Measurements from ENCODE around the gene CNTNAP2. TPM values are rescaled to one million over a fixed set of nuclear protein-coding genes. Genes with fewer than 3 reads are reported as not detected.

Gene CNTNAP2
- total and polyA plus RNA-seq, 2 of the 8 experiments (the other 6 are each of a cell fraction or from before 2014, with no cell fraction given), result 27.9 to 71.0 TPM

DNA sequence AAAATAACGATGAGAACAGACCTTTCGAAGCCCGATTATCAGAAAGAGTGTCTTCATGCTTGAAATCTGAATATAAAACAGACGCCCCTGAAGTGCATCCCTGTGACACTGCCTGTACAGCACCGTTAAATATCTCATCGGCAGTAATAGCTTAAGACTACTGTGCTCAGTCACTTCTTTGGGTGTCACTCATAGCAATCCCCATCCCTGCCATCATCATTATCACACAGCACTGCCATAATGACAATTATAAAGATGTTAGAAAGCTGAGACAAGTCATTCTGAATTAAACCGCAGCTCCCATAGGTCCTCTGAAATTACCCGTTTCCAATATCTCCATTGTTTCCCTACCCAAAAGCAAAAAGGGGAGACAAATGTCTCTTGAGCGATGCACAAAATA, 1906.2 kb downstream of the CNTNAP2 start (continued):
- TF ChIP-seq, protein P1, sequence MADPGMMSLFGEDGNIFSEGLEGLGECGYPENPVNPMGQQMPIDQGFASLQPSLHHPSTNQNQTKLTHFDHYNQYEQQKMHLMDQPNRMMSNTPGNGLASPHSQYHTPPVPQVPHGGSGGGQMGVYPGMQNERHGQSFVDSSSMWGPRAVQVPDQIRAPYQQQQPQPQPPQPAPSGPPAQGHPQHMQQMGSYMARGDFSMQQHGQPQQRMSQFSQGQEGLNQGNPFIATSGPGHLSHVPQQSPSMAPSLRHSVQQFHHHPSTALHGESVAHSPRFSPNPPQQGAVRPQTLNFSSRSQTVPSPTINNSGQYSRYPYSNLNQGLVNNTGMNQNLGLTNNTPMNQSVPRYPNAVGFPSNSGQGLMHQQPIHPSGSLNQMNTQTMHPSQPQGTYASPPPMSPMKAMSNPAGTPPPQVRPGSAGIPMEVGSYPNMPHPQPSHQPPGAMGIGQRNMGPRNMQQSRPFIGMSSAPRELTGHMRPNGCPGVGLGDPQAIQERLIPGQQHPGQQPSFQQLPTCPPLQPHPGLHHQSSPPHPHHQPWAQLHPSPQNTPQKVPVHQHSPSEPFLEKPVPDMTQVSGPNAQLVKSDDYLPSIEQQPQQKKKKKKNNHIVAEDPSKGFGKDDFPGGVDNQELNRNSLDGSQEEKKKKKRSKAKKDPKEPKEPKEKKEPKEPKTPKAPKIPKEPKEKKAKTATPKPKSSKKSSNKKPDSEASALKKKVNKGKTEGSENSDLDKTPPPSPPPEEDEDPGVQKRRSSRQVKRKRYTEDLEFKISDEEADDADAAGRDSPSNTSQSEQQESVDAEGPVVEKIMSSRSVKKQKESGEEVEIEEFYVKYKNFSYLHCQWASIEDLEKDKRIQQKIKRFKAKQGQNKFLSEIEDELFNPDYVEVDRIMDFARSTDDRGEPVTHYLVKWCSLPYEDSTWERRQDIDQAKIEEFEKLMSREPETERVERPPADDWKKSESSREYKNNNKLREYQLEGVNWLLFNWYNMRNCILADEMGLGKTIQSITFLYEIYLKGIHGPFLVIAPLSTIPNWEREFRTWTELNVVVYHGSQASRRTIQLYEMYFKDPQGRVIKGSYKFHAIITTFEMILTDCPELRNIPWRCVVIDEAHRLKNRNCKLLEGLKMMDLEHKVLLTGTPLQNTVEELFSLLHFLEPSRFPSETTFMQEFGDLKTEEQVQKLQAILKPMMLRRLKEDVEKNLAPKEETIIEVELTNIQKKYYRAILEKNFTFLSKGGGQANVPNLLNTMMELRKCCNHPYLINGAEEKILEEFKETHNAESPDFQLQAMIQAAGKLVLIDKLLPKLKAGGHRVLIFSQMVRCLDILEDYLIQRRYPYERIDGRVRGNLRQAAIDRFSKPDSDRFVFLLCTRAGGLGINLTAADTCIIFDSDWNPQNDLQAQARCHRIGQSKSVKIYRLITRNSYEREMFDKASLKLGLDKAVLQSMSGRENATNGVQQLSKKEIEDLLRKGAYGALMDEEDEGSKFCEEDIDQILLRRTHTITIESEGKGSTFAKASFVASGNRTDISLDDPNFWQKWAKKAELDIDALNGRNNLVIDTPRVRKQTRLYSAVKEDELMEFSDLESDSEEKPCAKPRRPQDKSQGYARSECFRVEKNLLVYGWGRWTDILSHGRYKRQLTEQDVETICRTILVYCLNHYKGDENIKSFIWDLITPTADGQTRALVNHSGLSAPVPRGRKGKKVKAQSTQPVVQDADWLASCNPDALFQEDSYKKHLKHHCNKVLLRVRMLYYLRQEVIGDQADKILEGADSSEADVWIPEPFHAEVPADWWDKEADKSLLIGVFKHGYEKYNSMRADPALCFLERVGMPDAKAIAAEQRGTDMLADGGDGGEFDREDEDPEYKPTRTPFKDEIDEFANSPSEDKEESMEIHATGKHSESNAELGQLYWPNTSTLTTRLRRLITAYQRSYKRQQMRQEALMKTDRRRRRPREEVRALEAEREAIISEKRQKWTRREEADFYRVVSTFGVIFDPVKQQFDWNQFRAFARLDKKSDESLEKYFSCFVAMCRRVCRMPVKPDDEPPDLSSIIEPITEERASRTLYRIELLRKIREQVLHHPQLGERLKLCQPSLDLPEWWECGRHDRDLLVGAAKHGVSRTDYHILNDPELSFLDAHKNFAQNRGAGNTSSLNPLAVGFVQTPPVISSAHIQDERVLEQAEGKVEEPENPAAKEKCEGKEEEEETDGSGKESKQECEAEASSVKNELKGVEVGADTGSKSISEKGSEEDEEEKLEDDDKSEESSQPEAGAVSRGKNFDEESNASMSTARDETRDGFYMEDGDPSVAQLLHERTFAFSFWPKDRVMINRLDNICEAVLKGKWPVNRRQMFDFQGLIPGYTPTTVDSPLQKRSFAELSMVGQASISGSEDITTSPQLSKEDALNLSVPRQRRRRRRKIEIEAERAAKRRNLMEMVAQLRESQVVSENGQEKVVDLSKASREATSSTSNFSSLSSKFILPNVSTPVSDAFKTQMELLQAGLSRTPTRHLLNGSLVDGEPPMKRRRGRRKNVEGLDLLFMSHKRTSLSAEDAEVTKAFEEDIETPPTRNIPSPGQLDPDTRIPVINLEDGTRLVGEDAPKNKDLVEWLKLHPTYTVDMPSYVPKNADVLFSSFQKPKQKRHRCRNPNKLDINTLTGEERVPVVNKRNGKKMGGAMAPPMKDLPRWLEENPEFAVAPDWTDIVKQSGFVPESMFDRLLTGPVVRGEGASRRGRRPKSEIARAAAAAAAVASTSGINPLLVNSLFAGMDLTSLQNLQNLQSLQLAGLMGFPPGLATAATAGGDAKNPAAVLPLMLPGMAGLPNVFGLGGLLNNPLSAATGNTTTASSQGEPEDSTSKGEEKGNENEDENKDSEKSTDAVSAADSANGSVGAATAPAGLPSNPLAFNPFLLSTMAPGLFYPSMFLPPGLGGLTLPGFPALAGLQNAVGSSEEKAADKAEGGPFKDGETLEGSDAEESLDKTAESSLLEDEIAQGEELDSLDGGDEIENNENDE (IDR thresholded peaks at IDR 0.05; ENCODE audit: insufficient replicate concordance, low read length), result no peak
- TF ChIP-seq GABPA (IDR thresholded peaks at IDR 0.05; ENCODE audit: borderline replicate concordance, insufficient read depth, low read length) (no peak), ATF2 (IDR thresholded peaks at IDR 0.05; ENCODE audit: low read length) (no peak), CEBPB (IDR thresholded peaks at IDR 0.05; ENCODE audit: low read depth, low read length) (no peak), BRCA1 (IDR thresholded peaks at IDR 0.05; ENCODE audit: low read depth, low read length) (no peak), NRF1 (IDR thresholded peaks at IDR 0.05; ENCODE audit: low read depth, low read length) (no peak), CHD1 (IDR thresholded peaks at IDR 0.05; ENCODE audit: low read depth, low read length) (no peak)
